Stimulated activated CD8-positive, alpha-beta memory T cell treated with anti-CD3 and anti-CD28 coated beads, Interleukin-4, amount 100 ng/mL, for 24 hours (primary cell): ENCODE results near the gene NELL1.

Experiments
- DNase-seq: peaks from one replicate; pipeline ENCODE4 v3.0.0-alpha.2; 2020; ENCODE audit warnings: low read depth

Gene NELL1

GRCh38 chr11:20973940-20974559 is 304.7 kb downstream of the NELL1 start:
- no peak for DNase-seq

- no peak for DNase-seq
Measured at GRCh38 chr11:20980736-20981135, 311.4 kb downstream of the NELL1 start.

GRCh38 chr11:20990447-20990846 is 321.1 kb downstream of the NELL1 start:
- no peak for DNase-seq

GRCh38 chr11:20991471-20991870 is 322.1 kb downstream of the NELL1 start:
- no peak for DNase-seq

GRCh38 chr11:21007297-21007696 is 337.9 kb downstream of the NELL1 start:
- DNase-seq: no peak

DNA sequence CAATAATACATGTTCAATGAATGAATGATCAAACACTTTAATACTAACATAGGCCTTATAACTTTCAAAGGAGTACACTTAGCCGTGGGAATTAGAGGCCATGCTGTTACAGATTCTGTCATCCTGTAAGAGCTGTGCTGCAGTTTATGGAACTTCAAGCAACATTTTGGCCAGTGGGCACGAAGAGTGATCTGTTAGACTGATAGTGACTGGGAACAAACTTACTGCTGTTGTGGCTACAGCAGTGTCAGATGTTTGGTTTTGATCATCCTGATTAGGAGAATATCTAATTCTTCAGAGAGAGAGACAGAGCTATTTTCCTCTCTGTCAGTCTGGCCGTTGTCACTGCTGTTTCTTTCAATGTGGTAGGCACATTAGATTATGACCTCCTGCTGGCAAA is 348.9 kb downstream of the NELL1 start:
- no peak for DNase-seq

GRCh38 chr11:21026685-21027084 is 357.3 kb downstream of the NELL1 start:
- DNase-seq: no peak

GRCh38 chr11:21037850-21038249 is 368.5 kb downstream of the NELL1 start:
- DNase-seq: no peak

DNA sequence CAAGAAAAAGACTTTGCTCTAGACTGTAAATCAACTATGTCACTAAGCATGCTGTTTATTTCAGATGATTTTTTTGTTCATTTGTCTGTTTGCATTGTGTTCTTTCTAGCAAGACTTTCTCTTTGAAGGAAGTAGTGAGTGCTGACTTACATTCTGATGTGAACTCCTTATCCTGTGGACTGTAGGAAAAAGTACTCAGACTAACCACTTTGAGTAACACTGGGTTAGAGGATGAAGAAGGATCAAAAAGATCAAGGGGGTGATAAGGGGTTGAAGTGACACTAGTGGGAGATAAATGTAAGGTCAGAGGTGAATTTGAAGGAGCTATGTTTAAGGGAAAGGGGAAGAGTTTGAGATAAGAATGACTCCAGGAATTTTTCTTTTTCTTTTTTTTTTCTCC is 369.4 kb downstream of the NELL1 start:
- DNase-seq: no peak

DNA sequence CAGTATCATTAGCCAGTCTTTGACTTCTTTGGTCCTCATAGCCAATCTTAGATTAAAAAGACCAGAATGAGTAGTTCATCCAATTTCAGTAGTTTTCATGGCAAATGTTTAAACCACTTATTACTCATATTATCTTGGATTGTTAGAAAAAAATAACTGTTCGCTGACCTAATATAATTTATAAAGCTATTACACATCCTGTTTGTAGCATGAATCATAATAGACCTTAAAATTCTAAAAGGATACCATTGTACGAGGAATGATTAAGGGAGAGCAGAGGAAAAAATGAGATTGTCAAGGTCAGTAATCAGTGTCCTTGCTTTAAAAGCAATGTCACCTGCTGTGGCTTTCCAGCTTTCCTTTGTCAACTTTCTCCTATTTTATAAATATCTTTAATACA is 371.2 kb downstream of the NELL1 start:
- DNase-seq: no peak

GRCh38 chr11:21048626-21049025 is 379.2 kb downstream of the NELL1 start:
- DNase-seq: no peak

GRCh38 chr11:21053466-21053865 is 384.1 kb downstream of the NELL1 start:
- no peak for DNase-seq

- no peak for DNase-seq
Measured at GRCh38 chr11:21056644-21057043, 387.3 kb downstream of the NELL1 start.

- no peak for DNase-seq
Measured at GRCh38 chr11:21059879-21060278, 390.5 kb downstream of the NELL1 start.

DNA sequence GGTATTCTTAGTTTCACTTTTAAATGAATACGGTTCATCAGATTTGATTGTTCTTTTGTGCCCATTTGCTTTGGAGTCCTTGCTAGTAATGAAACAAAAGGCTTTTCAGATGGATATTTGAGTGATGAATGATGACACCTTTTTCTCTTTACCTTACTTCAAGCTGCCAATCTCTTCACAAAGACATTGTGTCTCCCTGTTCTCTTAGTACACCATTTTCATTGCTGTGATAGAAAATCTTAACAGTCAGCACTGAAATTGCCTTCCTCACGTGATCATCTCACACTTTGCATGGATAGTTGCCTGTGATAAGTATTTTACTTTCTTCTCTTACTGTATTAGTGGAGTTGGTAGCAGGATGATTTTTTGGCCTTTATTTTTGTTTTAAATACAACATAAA is 396.6 kb downstream of the NELL1 start:
- DNase-seq: no peak

- no peak for DNase-seq
Measured at GRCh38 chr11:21068886-21069285, 399.5 kb downstream of the NELL1 start.

DNA sequence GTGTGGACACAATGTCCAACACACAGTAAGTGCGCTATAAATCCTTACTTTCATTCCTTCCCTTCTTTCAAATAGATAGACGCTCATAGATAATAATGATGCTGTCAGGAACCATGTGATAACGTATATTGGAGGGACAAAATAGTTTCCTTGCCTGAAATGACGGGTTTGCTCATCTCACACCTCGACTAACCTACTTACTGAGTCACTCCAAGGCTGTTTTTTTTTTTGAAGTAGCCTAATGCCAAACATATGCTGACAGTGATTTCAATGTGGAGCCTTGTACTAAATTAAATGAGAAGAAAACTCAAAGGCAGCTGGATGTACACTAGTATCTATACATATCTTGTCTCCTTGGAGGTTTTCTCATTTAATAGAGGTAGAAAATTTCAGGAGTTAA is 400.5 kb downstream of the NELL1 start:
- no peak for DNase-seq

DNA sequence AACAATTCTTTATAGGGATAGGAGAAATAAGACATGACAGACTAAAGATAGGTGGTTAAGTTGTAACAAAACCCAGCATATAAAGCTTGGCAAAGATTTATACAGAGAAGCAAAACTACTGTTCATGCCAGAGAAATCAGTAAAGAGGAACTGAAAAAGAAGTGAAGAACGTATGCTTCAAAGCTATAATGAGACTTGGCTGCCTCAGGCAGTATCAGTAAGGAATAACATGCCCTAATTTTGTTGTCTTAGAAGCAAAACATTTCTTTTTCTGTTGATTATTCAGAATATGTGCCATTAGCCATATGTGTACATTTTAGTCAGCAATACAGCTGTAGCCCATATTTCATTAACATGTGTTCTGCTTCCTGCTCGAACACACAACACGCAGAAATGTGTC is 403.2 kb downstream of the NELL1 start:
- no peak for DNase-seq

GRCh38 chr11:21082853-21083252 is 413.5 kb downstream of the NELL1 start:
- DNase-seq: no peak

GRCh38 chr11:21088930-21089329 is 419.5 kb downstream of the NELL1 start:
- no peak for DNase-seq

DNA sequence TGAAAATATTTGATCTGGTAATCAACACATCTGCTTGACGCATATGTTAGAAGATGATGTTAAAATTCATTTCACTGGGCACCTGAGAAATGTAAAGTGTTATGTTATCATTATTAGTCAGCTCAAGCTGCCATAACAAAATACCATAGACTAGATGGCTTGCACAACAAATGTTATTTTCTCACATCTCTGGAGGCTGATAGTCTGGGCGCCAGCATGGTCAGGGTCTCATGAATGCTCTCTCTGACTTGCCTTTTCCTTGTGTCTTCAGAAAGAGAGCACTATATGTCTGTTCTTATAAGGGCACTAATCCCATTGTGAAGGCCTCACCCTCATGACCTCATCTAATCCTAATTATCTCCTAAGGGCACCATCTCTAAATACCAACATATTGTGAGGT is 435.3 kb downstream of the NELL1 start:
- no peak for DNase-seq

DNA sequence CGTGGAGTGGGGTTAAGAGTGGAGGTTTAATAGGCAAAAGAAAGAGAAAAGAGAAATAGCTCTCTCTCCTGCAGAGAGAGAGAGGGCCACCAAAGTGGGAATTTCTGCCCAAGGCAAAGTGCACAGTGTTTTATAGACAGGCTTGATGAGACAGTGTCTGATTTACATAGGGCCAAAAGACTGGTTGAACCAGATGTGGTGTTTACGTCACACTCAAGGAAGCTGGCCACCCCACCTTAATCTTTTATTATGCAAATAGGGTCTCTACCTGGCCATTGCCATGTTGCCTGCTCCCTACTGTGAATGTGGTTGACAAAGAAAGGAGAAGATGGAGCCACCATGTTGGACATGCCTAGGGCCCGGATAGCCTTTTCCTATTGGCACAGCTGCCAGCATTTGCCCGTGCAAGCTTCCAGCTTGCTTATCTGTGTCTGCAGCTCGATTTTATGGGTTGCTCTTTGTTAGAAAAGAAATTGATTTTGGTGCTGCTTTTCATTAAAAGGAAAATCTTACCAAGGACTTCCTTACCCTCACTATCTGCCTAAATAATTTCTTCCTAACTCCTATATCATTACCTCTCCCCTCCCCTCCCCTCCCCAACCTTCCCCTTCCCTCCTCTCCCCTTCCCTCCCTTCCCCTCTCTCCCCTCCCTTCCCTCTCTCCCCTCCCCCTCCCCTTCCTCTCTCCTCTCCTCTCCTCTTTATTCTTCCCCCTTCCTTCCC is 436.0 kb downstream of the NELL1 start:
- DNase-seq: no peak

DNA sequence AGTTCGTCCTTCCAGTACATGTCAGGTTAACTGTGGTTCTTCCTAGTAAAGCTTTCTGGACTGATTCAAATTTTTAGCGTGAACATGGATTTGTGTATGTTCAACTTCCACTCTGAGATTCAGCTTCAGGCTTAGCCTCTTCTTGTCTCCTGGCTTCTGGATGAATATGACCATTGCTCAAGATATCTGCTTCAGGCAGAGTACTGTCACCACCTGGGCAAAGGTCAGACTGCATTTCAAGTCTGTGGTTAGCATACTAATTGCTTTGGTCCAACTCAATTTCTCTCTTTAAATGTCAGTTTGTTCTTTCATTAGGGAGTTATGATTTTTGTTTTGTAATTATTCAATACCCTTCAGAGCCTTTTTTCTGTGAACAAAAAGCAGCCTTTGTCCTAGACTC is 440.0 kb downstream of the NELL1 start:
- no peak for DNase-seq

GRCh38 chr11:21110415-21110814 is 441.0 kb downstream of the NELL1 start:
- DNase-seq: no peak
